ENCODE measurements around the gene PDZK1IP1.
"Not testable (repeated sequence)": the region's sequence is repeated elsewhere in the genome, so short reads cannot be mapped to it uniquely, and the experiment has no call there.

The PDZK1IP1 gene

GRCh38 chr1:47181955-47182675 lies 7.7 kb downstream of the PDZK1IP1 start:
- no peak for DNase-seq (ENCODE audit: low read depth in 1 of 2, low spot score in 1 of 2)

- no peak for DNase-seq (ENCODE audit: low read depth in 1 of 2, low spot score in 1 of 2)
Observed at GRCh38 chr1:47181095-47181954, 8.5 kb downstream of the PDZK1IP1 start.

DNA sequence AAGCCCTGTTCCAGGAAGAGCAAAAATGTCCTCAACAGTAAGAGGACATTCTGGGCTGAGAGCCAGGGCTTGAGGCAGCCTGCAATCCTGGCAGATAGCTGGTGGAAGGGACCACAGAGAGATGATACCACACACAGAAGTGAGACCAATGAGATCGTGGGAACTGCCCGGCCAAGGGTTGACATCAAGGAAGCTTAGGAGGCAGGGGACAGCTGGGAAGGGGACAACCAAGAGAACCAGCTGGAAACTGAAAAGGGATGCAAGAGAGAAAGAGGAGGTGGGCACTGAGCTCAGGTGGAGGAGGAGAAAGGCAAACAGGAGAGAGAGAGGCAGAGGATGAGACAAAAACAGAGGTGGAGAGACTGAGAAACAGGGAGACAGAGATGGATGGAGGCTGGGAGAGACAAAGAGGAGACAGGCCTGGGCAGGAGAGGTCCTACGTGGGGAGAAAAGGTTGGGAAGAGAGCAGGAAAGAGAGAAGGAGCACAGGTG lies 9.2 kb downstream of the PDZK1IP1 start:
- DNase-seq (ENCODE audit: low read depth in 1 of 2, low spot score in 1 of 2): no peak

DNA sequence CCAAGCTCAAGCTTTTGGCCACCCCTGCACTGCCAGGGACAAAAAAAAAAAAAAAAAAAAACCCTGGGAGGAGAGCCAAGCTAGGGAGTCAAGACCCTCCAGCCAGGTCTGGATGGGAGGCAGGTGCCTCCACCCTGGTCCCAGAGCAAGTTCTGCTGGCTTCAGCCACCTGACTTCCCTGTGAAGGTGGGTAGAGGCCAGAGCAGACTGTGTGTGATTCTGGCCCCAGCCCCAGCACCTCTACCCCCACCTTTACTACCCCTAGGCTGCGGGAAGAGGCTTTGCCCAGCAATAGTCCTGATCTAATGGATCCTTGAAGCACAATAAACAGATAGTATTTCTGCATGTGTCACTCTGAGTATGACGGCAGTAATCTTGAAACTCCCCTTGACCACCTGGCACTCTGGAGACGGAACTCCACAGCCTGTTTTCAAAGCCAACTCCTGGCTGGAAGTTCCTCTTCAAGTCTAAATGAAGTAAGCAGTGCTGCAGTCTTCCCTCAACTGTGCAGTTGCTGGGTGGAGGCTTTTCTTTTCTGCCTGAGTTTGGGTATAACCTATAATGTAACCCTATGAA lies 9.8 kb downstream of the PDZK1IP1 start:
- no peak for DNase-seq (ENCODE audit: low read depth in 1 of 2, low spot score in 1 of 2)

DNA sequence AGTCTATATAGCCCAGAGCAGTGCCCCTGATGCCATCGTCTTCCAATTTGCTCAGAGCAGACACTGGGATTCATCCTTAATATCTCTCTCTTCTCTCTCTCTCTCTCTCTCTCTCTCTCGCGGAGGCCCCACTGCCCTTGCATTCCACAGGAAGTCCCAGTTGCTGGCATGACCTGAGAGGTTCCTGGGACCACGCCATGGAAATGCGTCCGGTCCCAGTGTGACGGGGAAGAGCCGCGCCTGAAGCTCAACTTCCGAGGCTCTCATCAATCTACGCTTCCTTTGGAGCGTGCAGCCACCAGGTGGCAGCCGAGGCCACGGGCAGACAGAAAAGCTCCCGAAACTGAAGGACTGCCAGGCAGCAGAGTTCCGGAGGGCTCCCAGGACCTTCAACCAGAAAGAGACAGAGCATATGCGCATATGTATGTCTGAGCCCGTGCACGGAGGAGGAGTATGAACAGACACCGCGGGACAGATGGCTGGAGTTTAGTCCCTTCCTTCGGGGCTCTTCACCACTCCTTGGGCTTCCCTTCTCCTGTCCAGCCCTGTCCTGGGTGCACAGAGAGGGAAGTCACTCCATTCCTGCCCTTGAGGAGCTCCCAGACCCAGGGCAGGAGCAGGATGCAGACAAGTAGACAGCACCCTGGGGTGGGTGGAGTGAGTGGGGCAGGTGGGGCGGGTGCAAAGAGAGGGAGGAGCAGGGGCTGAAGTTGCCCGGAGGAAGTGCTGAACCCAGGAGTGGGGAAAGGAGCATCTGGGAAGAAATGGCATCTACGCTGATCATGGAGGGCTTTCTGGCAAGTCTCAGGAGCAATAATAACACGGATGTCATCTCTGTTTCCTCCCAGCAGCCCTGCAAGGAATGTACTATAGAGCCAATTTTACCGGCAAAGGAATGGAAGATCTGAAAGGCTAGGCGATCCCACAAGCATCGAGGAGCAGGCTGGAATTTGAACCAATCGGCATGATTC lies 10.5 kb downstream of the PDZK1IP1 start:
- DNase-seq (ENCODE audit: low read depth in 1 of 2, low spot score in 1 of 2): peak; percentile 22 to 66

- DNase-seq (ENCODE audit: low read depth in 1 of 2, low spot score in 1 of 2): no peak
Observed at GRCh38 chr1:47178654-47179016, 11.2 kb downstream of the PDZK1IP1 start.

DNA sequence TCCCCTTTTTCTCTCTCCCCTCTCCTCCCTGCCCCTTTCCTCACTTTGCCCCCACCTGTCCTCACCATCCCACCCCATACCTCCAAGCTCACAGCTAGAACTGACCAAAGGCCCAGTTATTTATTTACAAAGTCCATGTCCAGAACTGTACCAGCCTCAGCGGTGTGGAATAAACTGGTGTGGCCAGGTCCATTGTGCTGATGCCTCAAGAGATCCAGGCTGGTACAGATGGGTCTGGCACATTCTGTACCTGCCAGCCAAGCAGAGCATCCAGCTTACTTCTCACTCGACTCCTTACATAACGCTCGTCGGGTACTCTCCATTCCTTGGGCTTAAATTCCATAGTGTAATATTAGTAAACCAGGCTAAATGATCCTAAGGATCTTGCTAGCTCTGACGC lies 11.8 kb downstream of the PDZK1IP1 start:
- no peak for DNase-seq (ENCODE audit: low read depth in 1 of 2, low spot score in 1 of 2)

GRCh38 chr1:47175227-47175934 lies 14.5 kb downstream of the PDZK1IP1 start:
- DNase-seq (ENCODE audit: low read depth in 1 of 2, low spot score in 1 of 2): peak in 1 of 2 donors; percentile 10

- DNase-seq (ENCODE audit: low read depth in 1 of 2, low spot score in 1 of 2): no peak
Observed at GRCh38 chr1:47174656-47175020, 15.2 kb downstream of the PDZK1IP1 start.

- no peak for DNase-seq (ENCODE audit: low read depth in 1 of 2, low spot score in 1 of 2)
Observed at GRCh38 chr1:47172782-47173181, 17.1 kb downstream of the PDZK1IP1 start.

- DNase-seq (ENCODE audit: low read depth in 1 of 2, low spot score in 1 of 2): no peak
Observed at GRCh38 chr1:47164552-47164951, 25.3 kb downstream of the PDZK1IP1 start.

- no peak for DNase-seq (ENCODE audit: low read depth in 1 of 2, low spot score in 1 of 2)
Observed at GRCh38 chr1:47161298-47162040, 28.4 kb downstream of the PDZK1IP1 start.

DNA sequence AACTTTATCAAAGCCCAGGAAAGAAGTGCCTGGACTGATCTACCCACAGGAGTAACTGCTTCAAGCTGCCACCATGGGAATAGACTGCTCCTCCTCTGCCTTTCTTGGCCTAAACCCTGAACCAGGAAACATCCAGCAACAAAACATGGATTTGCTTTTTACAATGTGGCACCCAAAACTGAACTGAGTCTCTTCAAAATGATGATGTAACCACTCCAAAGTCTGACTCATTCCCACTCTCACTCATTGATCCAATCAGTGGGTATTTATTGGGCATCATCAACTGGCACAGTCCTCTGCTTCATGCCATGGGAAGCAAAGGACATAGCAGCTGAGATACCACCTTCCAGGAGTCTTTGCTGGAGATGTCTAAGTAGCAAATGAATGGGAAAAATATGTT lies 29.1 kb downstream of the PDZK1IP1 start:
- no peak for DNase-seq (ENCODE audit: low read depth in 1 of 2, low spot score in 1 of 2)

DNA sequence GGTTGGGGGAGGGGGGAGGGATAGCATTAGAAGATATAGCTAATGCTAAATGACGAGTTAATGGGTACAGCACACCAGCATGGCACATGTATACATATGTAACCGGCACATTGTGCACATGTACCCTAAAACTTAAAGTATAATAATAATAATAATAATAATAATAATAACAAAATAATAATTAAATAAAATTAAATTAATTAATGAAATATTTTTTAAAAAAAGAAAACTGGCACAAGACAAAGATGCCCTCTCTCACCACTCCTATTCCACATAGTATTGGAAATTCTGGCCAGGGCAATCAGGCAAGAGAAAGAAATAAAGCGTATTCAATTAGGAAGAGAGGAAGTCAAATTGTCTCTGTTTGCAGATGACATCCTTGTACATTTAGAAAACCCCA lies 31.9 kb downstream of the PDZK1IP1 start:
- not testable (repeated sequence) for DNase-seq (ENCODE audit: low read depth in 1 of 2, low spot score in 1 of 2)

DNA sequence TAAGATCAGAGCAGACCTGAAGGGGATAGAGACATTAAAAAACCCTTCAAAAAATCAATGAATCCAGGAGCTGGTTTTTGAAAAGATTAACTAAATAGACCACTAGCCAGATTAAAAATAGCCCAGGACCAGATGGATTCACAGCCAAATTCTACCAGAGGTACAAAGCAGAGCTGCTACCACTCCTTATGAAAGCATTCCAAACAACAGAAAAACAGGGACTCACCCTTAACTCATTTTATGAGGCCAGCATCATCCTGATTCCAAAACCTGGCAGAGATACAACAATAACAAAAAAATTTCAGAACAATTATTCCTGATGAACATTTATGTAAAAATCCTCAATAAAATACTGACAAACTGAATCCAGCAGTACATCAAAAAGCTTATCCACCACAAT lies 33.4 kb downstream of the PDZK1IP1 start:
- DNase-seq (ENCODE audit: low read depth in 1 of 2, low spot score in 1 of 2): not testable (repeated sequence)

- not testable (repeated sequence) for DNase-seq (ENCODE audit: low read depth in 1 of 2, low spot score in 1 of 2)
Observed at GRCh38 chr1:47149162-47149561, 40.7 kb downstream of the PDZK1IP1 start.

DNA sequence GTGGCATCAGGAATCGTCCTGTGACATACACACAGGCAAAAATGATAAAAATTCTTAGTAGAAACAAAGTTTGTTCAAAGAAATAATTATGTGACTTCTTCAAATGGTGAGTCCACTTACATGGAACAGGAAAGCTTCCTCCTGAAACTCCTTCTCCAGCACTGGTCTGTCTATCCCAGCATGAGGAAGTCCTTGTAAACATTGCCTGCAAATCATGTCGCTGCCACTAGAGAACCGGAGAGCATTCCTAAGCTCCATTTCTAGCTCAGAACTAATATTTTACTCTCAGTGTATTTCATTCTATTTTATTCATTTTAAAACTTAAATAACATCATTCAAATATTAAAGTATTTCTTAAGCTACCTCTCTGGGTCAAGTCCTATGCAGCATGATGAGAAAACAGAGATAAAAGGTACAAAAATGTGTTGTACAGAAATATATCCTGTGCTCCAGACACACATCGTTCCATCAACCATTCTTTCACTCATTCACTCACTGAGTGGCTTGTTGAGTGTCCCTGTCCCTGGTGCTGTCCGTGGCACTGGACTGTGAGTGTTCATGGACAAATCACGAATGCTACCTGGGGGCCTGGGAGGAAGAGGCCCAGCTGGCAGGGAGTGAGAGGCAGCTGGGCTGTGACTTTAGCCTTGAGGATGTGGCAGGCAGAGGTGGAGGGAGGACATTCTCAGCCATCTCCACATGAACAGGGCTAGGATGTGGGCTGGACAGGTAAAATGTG lies 42.6 kb downstream of the PDZK1IP1 start:
- DNase-seq (ENCODE audit: low read depth in 1 of 2, low spot score in 1 of 2): no peak

DNA sequence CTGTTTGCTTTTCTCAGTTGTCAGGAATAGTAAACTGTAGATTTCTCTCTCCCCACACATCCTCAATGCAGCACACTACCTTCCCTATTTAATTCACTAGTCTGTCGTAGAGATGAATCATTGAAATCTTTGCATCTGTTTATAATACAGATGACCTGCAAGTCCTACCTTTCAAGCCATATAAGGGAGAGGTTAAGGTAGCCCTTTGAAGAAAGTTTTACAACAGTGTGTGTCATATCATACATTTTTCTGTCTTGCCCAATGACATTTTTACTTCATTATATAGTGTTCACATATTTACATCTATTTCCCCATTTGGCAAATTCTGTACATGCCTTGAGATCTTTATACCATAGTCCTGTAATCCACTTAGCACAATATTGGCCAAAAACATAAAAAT lies 43.3 kb downstream of the PDZK1IP1 start:
- not testable (repeated sequence) for DNase-seq (ENCODE audit: low read depth in 1 of 2, low spot score in 1 of 2)

DNA sequence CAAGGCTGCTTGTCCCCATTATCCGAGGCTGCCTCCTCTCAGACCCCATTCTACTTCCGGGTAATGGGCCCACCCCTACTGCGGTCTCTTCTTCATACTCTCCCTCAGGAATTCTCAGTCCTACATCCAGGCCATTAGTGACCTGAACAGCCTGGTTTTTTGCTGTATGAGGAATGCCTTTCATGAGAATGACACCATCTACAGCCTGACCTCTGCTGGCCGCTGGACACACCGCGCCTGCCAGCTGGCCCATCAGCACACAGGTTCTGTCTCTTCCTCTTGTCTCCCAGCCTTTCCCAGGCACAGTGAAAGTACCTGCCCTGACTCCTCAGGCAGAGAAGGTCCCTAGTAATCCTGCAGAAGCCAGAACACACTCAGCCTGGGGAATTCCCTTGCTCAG lies 46.2 kb downstream of the PDZK1IP1 start:
- DNase-seq (ENCODE audit: low read depth in 1 of 2, low spot score in 1 of 2): not testable (repeated sequence)
